ENCODE results near the gene UBAC2.

Gene UBAC2

DNA sequence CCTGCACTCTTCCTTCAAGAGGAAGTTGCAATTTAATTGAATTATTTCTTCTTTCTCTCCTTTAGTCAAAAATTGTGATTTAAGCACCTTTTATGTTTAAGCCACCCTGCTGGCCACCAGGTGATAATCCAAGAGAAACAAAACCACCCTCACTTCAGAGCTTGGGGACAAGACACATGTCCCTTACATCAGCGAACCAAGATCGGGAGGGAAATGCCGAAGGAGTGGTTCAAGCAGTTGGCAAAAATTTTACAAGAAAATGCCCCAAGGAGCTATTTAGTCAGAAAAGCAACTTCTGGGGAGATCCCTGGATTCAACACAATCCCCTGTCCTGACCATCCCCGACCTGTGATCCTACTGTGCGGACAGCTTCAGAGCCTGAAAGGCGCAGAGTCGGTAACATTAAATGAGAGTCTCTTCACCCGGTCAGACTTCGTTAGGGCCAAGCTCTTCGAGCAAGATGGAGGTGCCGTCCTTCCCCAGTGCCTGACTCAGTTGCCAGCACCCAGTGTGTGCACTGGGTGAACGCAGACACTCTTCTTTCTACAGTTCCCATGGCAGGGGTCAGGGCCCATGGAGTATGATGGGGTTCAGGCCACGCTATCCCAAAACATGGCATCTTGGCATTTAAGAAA is 222.0 kb downstream of the UBAC2 start:
- peaks cover 86% of the 10 kb centered on the region for H3K4me1 Mint-ChIP-seq
- H3K27me3 Mint-ChIP-seq = peaks cover 22% of the 10 kb centered on the region
- DNase-seq = no peak
- no peaks in the 10 kb centered on the region for H3K9me3 Mint-ChIP-seq
- H3K36me3 Mint-ChIP-seq = peaks cover 2% of the 10 kb centered on the region
- H3K4me3 Mint-ChIP-seq = no peak overlapping the region
- H3K27ac Mint-ChIP-seq = peak overlapping the region; percentile 81
- CTCF ChIA-PET = interaction anchor here (1.3 to 1.7 kb wide), 2 partner anchors 12 to 34 kb away, joined by 3 to 8 read pairs; no protein-coding TSS in a partner anchor

DNA sequence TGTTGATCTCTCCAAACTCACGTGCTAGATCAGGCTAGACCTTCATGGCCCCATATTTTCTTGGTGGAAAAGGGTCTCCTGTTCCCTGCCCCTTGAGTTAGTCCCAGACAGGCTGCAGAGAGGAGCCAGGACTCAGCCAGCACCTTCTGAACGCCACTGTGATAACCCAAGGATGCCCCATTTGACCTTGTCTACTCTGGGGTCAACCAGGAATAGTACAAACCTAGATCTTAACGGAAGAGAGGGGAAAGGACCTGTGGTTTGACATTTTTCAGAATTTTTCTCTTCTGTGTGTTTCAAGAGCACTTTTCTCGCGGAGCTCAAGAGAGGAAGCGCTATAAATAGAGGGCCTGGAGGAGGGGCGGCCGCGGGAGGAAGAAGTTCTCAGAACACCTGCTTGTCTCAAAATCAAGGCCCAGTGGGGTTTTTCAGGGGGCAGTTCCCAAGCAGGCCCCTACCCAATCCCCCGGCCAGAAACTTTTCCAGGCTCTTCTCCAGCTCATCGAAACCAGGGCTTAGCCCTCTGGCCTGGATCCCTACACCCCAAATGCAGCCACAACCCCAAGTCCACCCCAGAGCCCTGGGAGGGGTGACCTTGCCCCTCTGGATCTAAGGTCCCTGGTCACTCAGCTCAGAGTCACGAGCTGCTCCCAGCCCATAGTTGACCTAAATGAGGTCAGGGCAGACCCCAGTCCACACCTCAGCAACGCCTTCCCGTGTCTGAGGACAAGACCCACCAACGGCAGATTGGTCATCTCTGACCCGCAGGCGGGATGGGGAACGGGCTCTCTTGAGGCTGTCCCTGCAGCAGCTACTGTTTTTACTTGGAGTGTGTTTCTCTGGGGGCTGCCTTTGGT is 225.1 kb downstream of the UBAC2 start:
- no peaks in the 10 kb centered on the region for H3K9me3 Mint-ChIP-seq
- peaks cover 2% of the 10 kb centered on the region for H3K36me3 Mint-ChIP-seq
- peak; percentile 76 for DNase-seq
- peak overlapping the region; percentile 54 for H3K4me3 Mint-ChIP-seq
- peaks cover 15% of the 10 kb centered on the region for H3K27me3 Mint-ChIP-seq
- peak overlapping the region; percentile 90 for H3K27ac Mint-ChIP-seq
- H3K4me1 Mint-ChIP-seq = peaks cover 80% of the 10 kb centered on the region
- CTCF ChIA-PET = interaction anchor here (0.6 to 2.6 kb wide), 5 partner anchors 10 to 262 kb away, joined by 3 to 35 read pairs (median 4); no protein-coding TSS in a partner anchor

DNA sequence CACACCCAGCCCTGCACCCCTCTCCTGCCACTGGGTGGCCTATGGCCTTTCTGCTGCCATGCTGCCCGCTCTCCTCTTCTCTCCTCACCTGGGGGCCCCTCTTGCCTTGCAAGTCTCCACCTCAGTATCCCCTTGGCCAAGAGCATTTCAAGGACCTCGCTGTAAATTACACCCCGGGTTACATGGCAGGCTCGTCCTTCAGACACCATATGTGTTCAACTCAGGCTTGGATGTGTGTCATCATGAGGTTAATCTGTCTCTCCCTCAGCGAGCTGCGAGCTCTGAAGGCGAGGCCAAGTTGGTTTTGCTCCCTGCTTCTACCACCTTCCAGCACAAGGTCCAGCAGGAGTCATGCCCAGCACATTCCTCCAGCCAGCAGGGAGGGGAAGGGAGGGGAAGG is 225.8 kb downstream of the UBAC2 start:
- peak overlapping the region; percentile 90 for H3K27ac Mint-ChIP-seq
- H3K27me3 Mint-ChIP-seq = peaks cover 12% of the 10 kb centered on the region
- H3K4me3 Mint-ChIP-seq = peak overlapping the region; percentile 6
- peaks cover 2% of the 10 kb centered on the region for H3K36me3 Mint-ChIP-seq
- no peaks in the 10 kb centered on the region for H3K9me3 Mint-ChIP-seq
- DNase-seq = no peak
- H3K4me1 Mint-ChIP-seq = peaks cover 80% of the 10 kb centered on the region
- CTCF ChIA-PET = interaction anchor here (1.1 to 2.6 kb wide), 3 partner anchors 9 to 262 kb away, joined by 3 to 35 read pairs (median 20); no protein-coding TSS in a partner anchor

DNA sequence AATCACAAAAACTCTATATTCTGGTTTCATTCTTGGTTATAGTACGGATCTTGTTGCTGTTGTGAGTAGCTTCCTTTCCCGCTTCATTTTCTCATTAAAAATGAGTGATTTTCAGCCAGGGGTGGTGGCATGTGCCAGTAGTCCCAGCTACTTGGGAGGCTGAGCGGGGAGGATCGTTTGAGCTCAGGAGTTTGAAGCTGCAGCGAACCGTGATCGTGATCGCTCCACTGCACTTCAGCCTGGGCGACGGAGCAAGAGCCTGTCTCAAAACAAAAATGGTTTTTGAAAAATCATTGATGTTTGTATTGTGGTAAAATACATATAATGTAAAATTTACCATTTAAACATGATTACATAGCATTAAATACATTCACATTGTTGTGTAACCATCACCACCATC is 229.0 kb downstream of the UBAC2 start:
- Mint-ChIP-seq H3K9me3 (no peaks in the 10 kb centered on the region), H3K4me3 (no peak overlapping the region), H3K36me3 (no peaks in the 10 kb centered on the region), H3K4me1 (peaks cover 79% of the 10 kb centered on the region), H3K27ac (no peak overlapping the region), H3K27me3 (peaks cover 5% of the 10 kb centered on the region)
- DNase-seq = no peak
- CTCF ChIA-PET = no interaction called here

DNA sequence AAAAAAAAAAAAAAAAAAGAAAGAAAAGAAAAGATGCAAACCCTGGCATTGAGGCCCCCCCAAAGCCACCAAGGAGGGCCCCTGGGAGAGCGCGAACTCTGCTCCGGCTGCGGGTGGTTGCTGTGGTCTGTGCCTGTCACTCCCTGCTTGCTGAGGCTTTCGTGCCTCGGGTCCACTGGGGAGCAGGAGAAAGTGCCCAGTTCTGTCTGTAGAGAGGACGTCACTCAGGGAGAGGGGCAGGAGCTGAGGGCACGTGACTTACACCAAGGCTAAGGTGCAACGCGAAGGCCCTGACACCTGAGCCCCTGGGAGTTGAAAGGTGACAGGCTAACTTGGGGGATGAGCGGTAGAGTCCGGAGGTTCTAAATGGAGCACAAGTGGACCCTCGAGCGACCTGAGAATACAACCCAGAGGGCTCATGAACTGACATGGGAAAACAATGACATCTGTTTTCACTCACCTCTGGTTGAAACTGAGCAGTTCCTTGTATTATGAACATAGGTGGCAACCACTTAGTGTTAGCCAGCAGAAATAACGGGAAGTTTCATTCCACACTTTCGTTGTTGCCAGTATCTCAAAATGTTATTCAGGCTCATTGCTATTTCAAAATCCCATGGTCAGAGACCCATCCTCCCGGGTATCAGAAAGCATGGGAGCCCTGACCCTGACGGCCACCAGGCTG is 231.4 kb downstream of the UBAC2 start:
- Mint-ChIP-seq H3K36me3 (no peaks in the 10 kb centered on the region), H3K4me3 (peak overlapping the region; percentile 19), H3K27me3 (peaks cover 5% of the 10 kb centered on the region), H3K27ac (peak overlapping the region; percentile 93), H3K4me1 (peaks cover 81% of the 10 kb centered on the region), H3K9me3 (no peaks in the 10 kb centered on the region)
- CTCF ChIA-PET = interaction anchor here (1.0 to 11.8 kb wide), 2 partner anchors 44 to 45 kb away, joined by 3 to 328 read pairs; no protein-coding TSS in a partner anchor
- DNase-seq = no peak

GRCh38 chr13:99432609-99433542 is 232.2 kb downstream of the UBAC2 start:
- Mint-ChIP-seq H3K36me3 (no peaks in the 10 kb centered on the region), H3K27ac (peak overlapping the region; percentile 93), H3K4me1 (peaks cover 81% of the 10 kb centered on the region), H3K27me3 (no peaks in the 10 kb centered on the region), H3K4me3 (peak overlapping the region; percentile 19), H3K9me3 (no peaks in the 10 kb centered on the region)
- CTCF ChIA-PET = interaction anchor here (1.0 to 11.8 kb wide), 5 partner anchors 14 to 163 kb away, joined by 3 to 328 read pairs (median 41); no protein-coding TSS in a partner anchor
- peak; percentile 82 for DNase-seq

DNA sequence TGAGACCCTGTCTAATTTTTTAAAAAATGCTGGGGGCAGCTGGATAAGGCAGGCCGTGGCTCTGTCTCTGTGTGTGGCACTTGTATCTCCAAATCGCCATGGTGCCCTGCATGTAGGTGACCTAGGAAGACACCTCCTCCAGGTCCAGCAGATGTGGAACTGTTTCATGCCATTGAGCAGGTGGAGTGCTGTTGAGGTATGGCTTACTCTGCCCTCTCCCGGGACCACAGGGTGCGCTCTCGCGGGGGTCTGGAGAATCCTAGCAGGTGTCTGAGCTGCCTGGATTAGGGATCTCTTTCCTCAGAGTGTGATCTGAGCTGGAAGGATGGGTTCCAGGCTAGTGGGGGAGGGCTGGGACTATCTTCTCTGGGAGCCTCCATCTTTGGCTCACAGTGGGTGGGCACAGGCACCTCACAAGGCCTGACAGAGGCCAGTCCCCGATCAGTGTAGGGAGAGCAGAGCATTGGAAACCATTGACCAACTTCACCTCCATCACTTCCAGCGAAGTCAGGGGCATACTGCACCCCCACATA is 233.0 kb downstream of the UBAC2 start:
- no peaks in the 10 kb centered on the region for H3K36me3 Mint-ChIP-seq
- DNase-seq = no peak
- H3K27ac Mint-ChIP-seq = peak overlapping the region; percentile 93
- peak overlapping the region; percentile 19 for H3K4me3 Mint-ChIP-seq
- CTCF ChIA-PET = interaction anchor here (1.0 to 11.8 kb wide), 8 partner anchors 9 to 164 kb away, joined by 3 to 328 read pairs (median 32); no protein-coding TSS in a partner anchor
- no peaks in the 10 kb centered on the region for H3K27me3 Mint-ChIP-seq
- no peaks in the 10 kb centered on the region for H3K9me3 Mint-ChIP-seq
- H3K4me1 Mint-ChIP-seq = peaks cover 84% of the 10 kb centered on the region

DNA sequence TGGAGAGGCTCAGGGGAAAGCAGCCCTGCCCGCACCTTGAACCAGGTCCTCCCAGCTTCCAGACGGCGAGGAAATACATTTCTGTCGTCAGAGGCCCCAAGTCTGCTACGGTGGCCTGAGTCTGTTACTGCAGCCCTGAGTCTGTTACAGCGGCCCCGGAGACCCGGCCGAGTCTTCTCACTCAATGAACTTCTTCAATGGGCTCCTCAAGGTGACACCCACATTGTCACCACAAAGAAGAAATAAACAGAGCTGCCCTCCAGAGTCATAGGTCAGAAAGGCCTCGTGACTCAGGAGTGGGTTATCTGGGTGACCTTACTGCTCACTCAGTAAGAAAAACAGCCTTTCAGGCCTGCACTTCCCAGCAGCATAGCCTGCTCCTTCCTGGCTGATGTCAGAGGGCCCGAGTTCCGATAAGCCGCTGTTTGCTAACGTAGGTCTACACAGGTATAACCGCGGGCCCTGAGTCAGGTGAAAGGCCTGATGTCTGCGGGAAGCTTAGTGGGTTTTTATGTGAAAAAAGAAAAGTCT is 233.7 kb downstream of the UBAC2 start:
- Mint-ChIP-seq H3K36me3 (no peaks in the 10 kb centered on the region), H3K27me3 (peaks cover 6% of the 10 kb centered on the region), H3K4me3 (peak overlapping the region; percentile 34), H3K4me1 (peaks cover 84% of the 10 kb centered on the region), H3K9me3 (no peaks in the 10 kb centered on the region), H3K27ac (peak overlapping the region; percentile 93)
- peak; percentile 81 for DNase-seq
- CTCF ChIA-PET = interaction anchor here (0.9 to 11.8 kb wide), 17 partner anchors 9 to 258 kb away, joined by 3 to 328 read pairs (median 8); partner anchors contain the start of gene UBAC2

- no peak for DNase-seq
- Mint-ChIP-seq H3K4me1 (peaks cover 82% of the 10 kb centered on the region), H3K27ac (peak overlapping the region; percentile 86), H3K27me3 (peaks cover 14% of the 10 kb centered on the region), H3K4me3 (no peak overlapping the region), H3K9me3 (no peaks in the 10 kb centered on the region), H3K36me3 (no peaks in the 10 kb centered on the region)
- CTCF ChIA-PET = interaction anchor here (0.9 to 11.8 kb wide), 29 partner anchors 10 to 565 kb away, joined by 3 to 328 read pairs (median 6); partner anchors contain the start of genes GPR183 and UBAC2
Measured at GRCh38 chr13:99435116-99435515, 234.5 kb downstream of the UBAC2 start.

DNA sequence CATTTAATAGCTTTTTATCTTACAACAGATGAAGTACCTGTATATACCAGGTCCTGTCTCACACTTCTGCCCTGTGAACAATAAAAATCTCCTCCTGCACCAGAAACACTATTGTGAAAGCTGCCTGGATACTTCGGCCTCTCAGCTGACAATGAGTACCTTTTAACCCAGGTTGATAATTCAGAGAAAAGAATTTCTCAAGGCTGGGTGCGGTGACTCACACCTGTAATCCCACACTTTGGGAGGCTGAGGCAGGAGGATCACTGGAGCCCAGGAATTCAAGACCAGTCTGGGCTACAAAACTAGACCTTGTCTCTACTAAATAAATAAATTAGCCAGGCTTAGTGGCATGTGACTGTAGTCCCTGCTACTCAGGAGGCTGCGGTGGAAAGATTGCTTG is 235.3 kb downstream of the UBAC2 start:
- no peak for DNase-seq
- CTCF ChIA-PET = interaction anchor here (0.6 to 11.8 kb wide), 32 partner anchors 11 to 566 kb away, joined by 3 to 328 read pairs (median 5); partner anchors contain the start of gene GPR183
- peaks cover 78% of the 10 kb centered on the region for H3K4me1 Mint-ChIP-seq
- H3K9me3 Mint-ChIP-seq = no peaks in the 10 kb centered on the region
- H3K27me3 Mint-ChIP-seq = peaks cover 16% of the 10 kb centered on the region
- peak overlapping the region; percentile 86 for H3K27ac Mint-ChIP-seq
- no peak overlapping the region for H3K4me3 Mint-ChIP-seq
- no peaks in the 10 kb centered on the region for H3K36me3 Mint-ChIP-seq

Measured in activated naive CD4-positive, alpha-beta T cell treated with anti-CD3 and anti-CD28 coated beads, Interleukin-2, amount 10 ng/mL, durations not matched to agents 7 days and 5 days (primary cell).